NOMO-1 treated with dmso at 0.1 percent for 144 hours (cell line): ENCODE results near the gene RHEB.

Source experiments
- DNase-seq: peaks from one replicate; lab custom pipeline; 2025; ENCODE audit not compliant: unreplicated experiment; lab: John Stamatoyannopoulos, UW

RHEB gene

GRCh38 chr7:151416941-151417315 lies 102.8 kb downstream of the RHEB start:
- no peak for DNase-seq

- no peak for DNase-seq
Measured at GRCh38 chr7:151416112-151416940, 103.4 kb downstream of the RHEB start.
